H1 (cell line): ENCODE measurements around the gene FSD1. TPM values are rescaled to one million over a fixed set of nuclear protein-coding genes. Genes with fewer than 3 reads are reported as not detected.

Experiments
- CTCF ChIA-PET: fragments of 300-600 bp; sonication (Branson Sonifier 250); formaldehyde crosslinking; loops from one replicate; lab custom pipeline; 2021; ENCODE audit not compliant: partially characterized antibody; lab: Charles Lee
- POLR2A ChIA-PET: fragments of 300-600 bp; sonication (Branson Sonifier 250); formaldehyde crosslinking; loops from one replicate; lab custom pipeline; 2021; ENCODE audit warnings: inconsistent platforms; ENCODE audit not compliant: partially characterized antibody; lab: Charles Lee
- DNase-seq, 2 experiments: peaks; one replicate each; pipeline versions ENCODE4 v3.0.0 to v3.0.0-alpha.2; 2010 to 2022; ENCODE audit warnings: low spot score in 2 of 2, low read depth in 1 of 2, mixed read lengths in 1 of 2
- FAIRE-seq: peaks from 2 replicates; lab custom pipeline; 2011; peaks lifted over from hg19 to GRCh38; lab: Jason Lieb, UNC
- H2AFZ ChIP-seq: 2 replicates; pipeline ENCODE4 v1.8.1; 2012; ENCODE audit warnings: low read length, inconsistent platforms
- H2AK5ac ChIP-seq: 2 replicates; pipeline ENCODE4 v1.6.1; 2013; ENCODE audit warnings: low read depth, low read length
- H2BK120ac ChIP-seq: replicated peaks from 2 replicates; pipeline ENCODE3; 2013; ENCODE audit warnings: low read depth, low read length, inconsistent platforms
- H2BK12ac ChIP-seq: 2 replicates; pipeline ENCODE4 v1.6.1; 2013; ENCODE audit warnings: low read depth, low read length
- H2BK15ac ChIP-seq: 2 replicates; pipeline ENCODE4 v1.6.1; 2013; ENCODE audit warnings: low read length
- H2BK20ac ChIP-seq: 2 replicates; pipeline ENCODE4 v1.6.1; 2013; ENCODE audit warnings: low read length
- H2BK5ac ChIP-seq: 2 replicates; pipeline ENCODE4 v1.6.1; 2013; ENCODE audit warnings: low read depth, low read length
- H3K14ac ChIP-seq: 2 replicates; pipeline ENCODE4 v1.6.1; 2013; ENCODE audit warnings: inconsistent platforms; ENCODE audit not compliant: insufficient read length
- H3K18ac ChIP-seq: 2 replicates; pipeline ENCODE4 v1.6.1; 2013; ENCODE audit warnings: low read length; ENCODE audit errors: extremely low read depth
- H3K23ac ChIP-seq: 2 replicates; pipeline ENCODE4 v1.6.1; 2013; ENCODE audit warnings: inconsistent platforms; ENCODE audit not compliant: insufficient read length
- H3K23me2 ChIP-seq: 2 replicates; pipeline ENCODE4 v1.6.1; 2013; ENCODE audit warnings: low read depth, low read length
- H3K27ac ChIP-seq: 2 replicates; pipeline ENCODE4 v1.6.1; 2011; ENCODE audit warnings: low read depth, low read length, inconsistent platforms
- H3K27me3 ChIP-seq, 4 experiments: replicated peaks in 1 of 4; 1 replicate in 1 of 4; 2 replicates in 3 of 4; pipeline versions ENCODE4 v1.6.1 to v1.8.1; 2011 to 2013; ENCODE audit warnings: low read length in 3 of 4, mild to moderate bottlenecking in 3 of 4, inconsistent platforms in 2 of 4, mixed read lengths in 2 of 4, moderate library complexity in 1 of 4; ENCODE audit not compliant: control insufficient read depth in 3 of 4, insufficient read depth in 3 of 4; ENCODE audit errors: extremely low read depth in 1 of 4
- H3K36me3 ChIP-seq, 4 experiments: 2 replicates each; pipeline versions ENCODE4 v1.6.1 to v1.8.1; 2011 to 2013; ENCODE audit warnings: mild to moderate bottlenecking in 4 of 4, low read length in 3 of 4, moderate library complexity in 2 of 4, control low read depth in 1 of 4, inconsistent platforms in 1 of 4; ENCODE audit not compliant: insufficient read depth in 4 of 4, control insufficient read depth in 2 of 4
- H3K4ac ChIP-seq: replicated peaks from 2 replicates; pipeline ENCODE3; 2013; ENCODE audit warnings: low read length, low read depth, mixed read lengths, inconsistent platforms; ENCODE audit not compliant: insufficient read length
- H3K4me1 ChIP-seq, 4 experiments: replicated peaks in 1 of 4; 1 replicate in 1 of 4; 2 replicates in 3 of 4; pipeline versions ENCODE4 v1.6.1 to v1.8.1; 2011 to 2013; ENCODE audit warnings: low read length in 3 of 4, inconsistent platforms in 2 of 4, mixed read lengths in 1 of 4; ENCODE audit not compliant: insufficient read depth in 4 of 4, control insufficient read depth in 3 of 4
- H3K4me2 ChIP-seq, 2 experiments: 2 replicates each; pipeline versions ENCODE4 v1.6.1 to v1.8.1; 2011 to 2013; ENCODE audit warnings: low read depth in 2 of 2, low read length in 2 of 2, control low read depth in 1 of 2, inconsistent platforms in 1 of 2, mild to moderate bottlenecking in 1 of 2; ENCODE audit not compliant: insufficient read depth in 1 of 2
- H3K4me3 ChIP-seq, 4 experiments: fragments of 200-600, 300-600 bp in 1 of 4; sonication (generic), shearing (Covaris generic), sonication (Bioruptor Twin) in 1 of 4; 2 replicates each; pipeline versions ENCODE4 v1.5.1 to v1.8.1; 2011 to 2016; ENCODE audit warnings: low read length in 4 of 4, low read depth in 3 of 4, control low read depth in 2 of 4, inconsistent platforms in 2 of 4, mild to moderate bottlenecking in 2 of 4, mixed read lengths in 1 of 4, moderate library complexity in 1 of 4; ENCODE audit not compliant: insufficient read depth in 2 of 4; ENCODE audit errors: extremely low read depth in 1 of 4
- H3K56ac ChIP-seq: replicated peaks from 2 replicates; pipeline ENCODE3; 2013; ENCODE audit warnings: low read depth, mild to moderate bottlenecking, mixed read lengths, low read length, inconsistent platforms; ENCODE audit not compliant: insufficient read length
- H3K79me1 ChIP-seq: 2 replicates; pipeline ENCODE4 v1.6.1; 2013; ENCODE audit warnings: low read depth, low read length, control low read depth
- H3K79me2 ChIP-seq, 2 experiments: 2 replicates each; pipeline versions ENCODE4 v1.6.1 to v1.8.1; 2012 to 2013; ENCODE audit warnings: low read length in 2 of 2, mild to moderate bottlenecking in 2 of 2, inconsistent platforms in 1 of 2; ENCODE audit not compliant: insufficient read depth in 2 of 2, control insufficient read depth in 1 of 2
- H3K9ac ChIP-seq, 4 experiments: replicated peaks in 1 of 4; 1 replicate in 1 of 4; 2 replicates in 3 of 4; pipeline versions ENCODE4 v1.6.1 to v1.8.1; 2011 to 2013; ENCODE audit warnings: low read depth in 3 of 4, low read length in 3 of 4, control low read depth in 2 of 4, mild to moderate bottlenecking in 2 of 4, moderate library complexity in 2 of 4, inconsistent platforms in 1 of 4; ENCODE audit errors: extremely low read depth in 1 of 4
- H3K9me3 ChIP-seq, 2 experiments: 2 replicates each; pipeline versions ENCODE4 v1.6.1 to v1.8.1; 2012 to 2013; ENCODE audit warnings: mild to moderate bottlenecking in 2 of 2, moderate library complexity in 2 of 2, control low read depth in 1 of 2, inconsistent platforms in 1 of 2, low read depth in 1 of 2, low read length in 1 of 2, mixed read lengths in 1 of 2; ENCODE audit not compliant: insufficient read depth in 2 of 2
- H4K20me1 ChIP-seq, 2 experiments: replicated peaks in 1 of 2; 2 replicates each; pipeline versions ENCODE3 to v1.8.1; 2011 to 2013; ENCODE audit warnings: inconsistent platforms in 2 of 2, low read length in 2 of 2, mild to moderate bottlenecking in 1 of 2; ENCODE audit not compliant: insufficient read depth in 2 of 2, control insufficient read depth in 1 of 2
- H4K5ac ChIP-seq: 2 replicates; pipeline ENCODE4 v1.6.1; 2013; ENCODE audit warnings: low read length, low read depth, mixed read lengths, inconsistent platforms; ENCODE audit not compliant: insufficient read length
- H4K8ac ChIP-seq: 2 replicates; pipeline ENCODE4 v1.8.0; 2013; ENCODE audit warnings: mild to moderate bottlenecking, moderate library complexity, low read length, inconsistent platforms; ENCODE audit not compliant: insufficient read depth; ENCODE audit errors: extremely low read depth
- H4K91ac ChIP-seq: replicated peaks from 2 replicates; pipeline ENCODE3; 2013; ENCODE audit warnings: low read length, mixed read lengths, inconsistent platforms; ENCODE audit not compliant: insufficient read length
- BRCA1 ChIP-seq: IDR thresholded peaks from 2 replicates; pipeline ENCODE4 v1.6.1; 2012; ENCODE audit warnings: low read depth, low read length, improper control_type of control experiment
- CHD2 ChIP-seq: IDR thresholded peaks from 2 replicates; pipeline ENCODE4 v1.6.1; 2012; ENCODE audit warnings: low read length, improper control_type of control experiment
- CREB1 ChIP-seq: IDR thresholded peaks from 2 replicates; pipeline ENCODE4 v1.6.1; 2012; ENCODE audit warnings: inconsistent platforms
- HDAC6 ChIP-seq: IDR thresholded peaks from one replicate; pipeline ENCODE4 v1.7.1; 2012; ENCODE audit warnings: low read depth, mild to moderate bottlenecking, inconsistent platforms, low read length, moderate library complexity
- KDM4A ChIP-seq: IDR thresholded peaks from one replicate; pipeline ENCODE4 v1.7.1; 2012; ENCODE audit warnings: low read depth, mild to moderate bottlenecking, moderate library complexity, low read length, inconsistent platforms; ENCODE audit not compliant: severe bottlenecking
- KDM5A ChIP-seq: fragments of 200-600 bp; IDR thresholded peaks from 2 replicates; pipeline ENCODE4 v1.7.1; 2012; ENCODE audit warnings: mild to moderate bottlenecking, low read length, inconsistent platforms, mixed read lengths
- POLR2A ChIP-seq, 2 experiments: IDR thresholded peaks; 1 replicate in 1 of 2; 2 replicates in 1 of 2; pipeline ENCODE4 v1.6.1; 2011; ENCODE audit warnings: low read depth in 2 of 2, low read length in 2 of 2, mild to moderate bottlenecking in 2 of 2; ENCODE audit errors: control extremely low read depth in 1 of 2
- POU5F1 ChIP-seq: IDR thresholded peaks from 2 replicates; pipeline ENCODE4 v1.6.1; 2011; ENCODE audit warnings: low read depth, mild to moderate bottlenecking, low read length, moderate library complexity
- SAP30 ChIP-seq: fragments of 300-600 bp; sonication (generic); IDR thresholded peaks from 2 replicates; pipeline ENCODE4 v1.7.1; 2012; ENCODE audit warnings: low read length, moderate library complexity, mild to moderate bottlenecking, inconsistent platforms; ENCODE audit not compliant: insufficient read depth, insufficient replicate concordance
- SIRT6 ChIP-seq: IDR thresholded peaks from one replicate; pipeline ENCODE4 v1.7.1; 2012; ENCODE audit warnings: low read length, inconsistent platforms
- SP1 ChIP-seq: IDR thresholded peaks from 2 replicates; pipeline ENCODE4 v1.6.1; 2011; ENCODE audit warnings: low read depth, low read length
- WGBS, 2 experiments: shearing (Covaris generic) in 1 of 2; methylation state at CpG; one replicate each; pipeline versions ENCODE4 v1.1.6 to v1.1.7; 2013 to 2015; ENCODE audit warnings: low lambda C conversion rate in 2 of 2, mixed read lengths in 2 of 2, inconsistent platforms in 1 of 2, low coverage in 1 of 2, missing lambda C conversion rate in 1 of 2; ENCODE audit not compliant: insufficient replicate concordance in 2 of 2, insufficient coverage in 1 of 2, insufficient read length in 1 of 2; ENCODE audit errors: extremely low coverage in 1 of 2, missing lambda C conversion rate in 1 of 2; 5-methylcytosine and 5-hydroxymethylcytosine counted together
- polyA plus RNA-seq, 7 experiments: library from polyadenylated mRNA; depleted of rRNA in 3 of 7; stranded (reverse) in 5 of 7; unstranded in 2 of 7; fragments of >200 nt in 5 of 7; fragments of 200-250 nt in 2 of 7; gene quantifications; 1 replicate in 5 of 7; 2 replicates in 1 of 7; 4 replicates in 1 of 7; pipeline versions ENCODE4 v1.2.1 to v1.2.3, GENCODE V29; 2011 to 2013; ENCODE audit warnings: missing spikeins in 2 of 7, mixed read lengths in 2 of 7
- total RNA-seq: library from RNA; stranded (reverse); fragmentation: NEBNext Ultra II Directional; extraction: Animal tissue kit (Norgen Biotek cat#: 25700); gene quantifications from 2 replicates; pipeline ENCODE4 v1.2.1, GENCODE V29; 2021
- TF ChIP-seq, protein P1 (sequence below): IDR thresholded peaks from 2 replicates; pipeline ENCODE4 v1.6.1; 2012; ENCODE audit warnings: inconsistent platforms

The FSD1 gene
- total and polyA plus RNA-seq, 2 of the 8 experiments (the other 6 are each of a cell fraction or from before 2014, with no cell fraction given): 58.8 to 181 TPM

DNA sequence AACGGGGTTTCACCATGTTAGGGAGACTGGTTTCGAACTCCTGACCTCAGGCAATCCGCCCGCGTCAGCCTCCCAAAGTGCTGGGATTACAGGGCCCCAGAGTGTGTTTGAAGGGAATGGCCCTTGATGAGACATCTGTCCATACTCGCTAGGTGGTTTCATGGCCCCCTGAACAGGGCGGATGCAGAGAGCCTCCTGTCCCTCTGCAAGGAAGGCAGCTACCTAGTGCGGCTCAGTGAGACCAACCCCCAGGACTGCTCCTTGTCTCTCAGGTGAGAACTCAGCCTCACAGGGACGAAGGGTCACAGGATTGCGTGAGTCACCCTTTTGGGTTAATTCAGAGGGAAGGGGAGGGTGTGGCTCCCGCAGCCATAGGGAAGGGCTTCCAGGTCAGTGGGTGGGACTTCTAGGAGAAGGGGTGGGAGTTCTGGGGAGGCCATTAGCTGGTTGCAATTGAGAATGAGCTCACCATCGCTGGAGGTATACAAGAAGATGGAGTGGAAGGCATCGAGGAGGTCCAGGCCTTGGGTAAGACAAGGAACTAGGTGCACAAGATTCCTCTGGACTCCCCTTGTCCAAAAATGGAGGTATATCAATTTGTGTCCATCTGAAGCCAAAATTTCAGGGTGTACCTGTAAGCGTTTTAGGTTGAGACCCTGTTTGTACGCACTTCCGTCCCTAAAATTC, 16.2 kb upstream of the FSD1 start:
- H2AK5ac ChIP-seq: no peak overlapping the region
- H3K36me3 ChIP-seq: no peaks in the 10 kb centered on the region
- H3K4me1 ChIP-seq: peaks cover 0 to 4% (median 1%) of the 10 kb centered on the region in 4 experiments; a peak in 2 of 7 replicates
- 0 out of 7 replicates have a peak overlapping the region, but pooled peaks of 1 of the 4 experiments have one; percentile 18 for H3K9ac ChIP-seq
- H3K14ac ChIP-seq: no peak overlapping the region
- no peak overlapping the region for H2BK5ac ChIP-seq
- no peak overlapping the region for H3K56ac ChIP-seq
- CTCF ChIA-PET: interaction anchor here (0.6 to 1.7 kb wide), 6 partner anchors 9 to 235 kb away, joined by 3 to 5 read pairs (median 3); no protein-coding TSS in a partner anchor
- FAIRE-seq (no peak), DNase-seq (no peak)
- peak overlapping the region; percentile 70 for H4K91ac ChIP-seq
- H3K4ac ChIP-seq: no peak overlapping the region
- no peak overlapping the region for H2BK20ac ChIP-seq
- no peak overlapping the region for H3K23ac ChIP-seq
- H2BK15ac ChIP-seq: peak overlapping the region; percentile 72; the same call in 1 of the 2 replicates
- H3K4me3 ChIP-seq: no peak overlapping the region
- 88% methylated on average over 16 of the region's 16 CpGs; no CpG with 5 or more reads in 1 of the 2 experiments for WGBS, 2 experiments
- H2AFZ ChIP-seq: no peak overlapping the region
- no peak overlapping the region for H3K4me2 ChIP-seq
- no peak overlapping the region for H4K5ac ChIP-seq
- H3K27me3 ChIP-seq: peaks cover 0 to 3% (median 0%) of the 10 kb centered on the region in 4 experiments; a peak in 1 of 7 replicates
- no peaks in the 10 kb centered on the region; the same call in 1 of the 2 replicates for H3K23me2 ChIP-seq
- no peak overlapping the region for H3K27ac ChIP-seq
- TF ChIP-seq CHD2 (no peak), KDM5A (no peak), HDAC6 (no peak), POU5F1 (no peak), SAP30 (no peak), POLR2A (IDR thresholded peaks at IDR 0.05; ENCODE audit: control extremely low read depth in 1 of 2, low read depth in 2 of 2, low read length in 2 of 2) (no peak), BRCA1 (no peak), CREB1 (no peak), SIRT6 (no peak), KDM4A (no peak), SP1 (no peak)
- TF ChIP-seq, protein P1, sequence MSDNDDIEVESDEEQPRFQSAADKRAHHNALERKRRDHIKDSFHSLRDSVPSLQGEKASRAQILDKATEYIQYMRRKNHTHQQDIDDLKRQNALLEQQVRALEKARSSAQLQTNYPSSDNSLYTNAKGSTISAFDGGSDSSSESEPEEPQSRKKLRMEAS: no peak
- no peak overlapping the region for H2BK120ac ChIP-seq
- H3K79me2 ChIP-seq: no peaks in the 10 kb centered on the region
- H3K9me3 ChIP-seq: no peaks in the 10 kb centered on the region
- no peaks in the 10 kb centered on the region for H4K20me1 ChIP-seq
- no peak overlapping the region for H4K8ac ChIP-seq
- H3K18ac ChIP-seq: no peak overlapping the region
- no peak overlapping the region for H2BK12ac ChIP-seq
- H3K79me1 ChIP-seq: no peaks in the 10 kb centered on the region
- POLR2A ChIA-PET: interaction anchor here (0.6 to 1.5 kb wide), 4 partner anchors 11 to 168 kb away, joined by 3 read pairs; no protein-coding TSS in a partner anchor
